Lung (tissue), 12 donors: ENCODE data around the gene HSPA4L. TPM values are rescaled to one million over a fixed set of nuclear protein-coding genes. Genes with fewer than 3 reads are reported as not detected.

Experiments
- ATAC-seq: fragments of 200-7000 bp; cut with Tn5 transposase; one replicate; pipeline ENCODE4 v1.9.1; 2020; ENCODE audit warnings: moderate number of reproducible peaks; ENCODE audit not compliant: insufficient read depth, low FRiP score
- DNase-seq, 3 donors: peaks; one replicate each; pipeline ENCODE4 v3.0.0-alpha.2; 2013 to 2017
- H3K27ac ChIP-seq, 2 donors: one replicate each; pipeline ENCODE4 v1.5.1; 2013; ENCODE audit warnings: mild to moderate bottlenecking in 2 of 2, moderate library complexity in 2 of 2, control low read depth in 1 of 2, inconsistent platforms in 1 of 2, low read depth in 1 of 2, low read length in 1 of 2
- H3K27me3 ChIP-seq, 3 donors: one replicate each; pipeline ENCODE4 v1.5.1; 2013; ENCODE audit warnings: low read length in 2 of 3; ENCODE audit not compliant: control insufficient read depth in 3 of 3, insufficient read depth in 3 of 3
- H3K36me3 ChIP-seq, 4 donors: one replicate each; pipeline ENCODE4 v1.5.1; 2013; ENCODE audit warnings: low read length in 4 of 4, mild to moderate bottlenecking in 1 of 4, moderate library complexity in 1 of 4; ENCODE audit not compliant: control insufficient read depth in 4 of 4, insufficient read depth in 4 of 4
- H3K4me1 ChIP-seq, 5 donors: one replicate each; pipeline ENCODE4 v1.5.1; 2013; ENCODE audit warnings: low read length in 5 of 5, mild to moderate bottlenecking in 2 of 5, moderate library complexity in 1 of 5; ENCODE audit not compliant: control insufficient read depth in 5 of 5, insufficient read depth in 5 of 5
- H3K4me3 ChIP-seq: one replicate; pipeline ENCODE4 v1.5.1; 2013; ENCODE audit warnings: mild to moderate bottlenecking, control low read depth, moderate library complexity
- H3K9ac ChIP-seq, 2 donors: one replicate each; pipeline ENCODE4 v1.5.1; 2013; ENCODE audit warnings: low read length in 2 of 2, control low read depth in 1 of 2; ENCODE audit not compliant: insufficient read depth in 1 of 2
- H3K9me3 ChIP-seq, 4 donors: one replicate each; pipeline ENCODE4 v1.5.1; 2013; ENCODE audit warnings: low read length in 3 of 4, mild to moderate bottlenecking in 1 of 4, moderate library complexity in 1 of 4; ENCODE audit not compliant: control insufficient read depth in 4 of 4, insufficient read depth in 3 of 4
- WGBS, 2 donors: extraction: QIAGEN DNeasy Blood & Tissue Kit; methylation state at CpG; one replicate each; pipeline ENCODE4 v1.1.7; 2013; 5-methylcytosine and 5-hydroxymethylcytosine counted together
- polyA plus RNA-seq, 2 donors: library from polyadenylated mRNA; stranded (reverse); fragments of 200-250 nt; gene quantifications; one replicate each; pipeline ENCODE4 v1.2.1, GENCODE V29; 2013
- total RNA-seq, 2 donors: library from RNA; depleted of rRNA in 1 of 2; stranded (reverse); fragments of >200 nt in 1 of 2; gene quantifications; one replicate each; pipeline ENCODE4 v1.2.1, GENCODE V29; 2014 to 2021
- TF ChIP-seq, protein P1 (sequence below): IDR thresholded peaks from 2 replicates; pipeline ENCODE4 v1.5.1; 2012; ENCODE audit warnings: mild to moderate bottlenecking; ENCODE audit errors: control extremely low read depth, extremely low read depth
- donor health status: control.
- donor health status: control.
- donor health status: Bipolar disorder and iron deficiency.
- donor health status: healthy.
- donor health status: DM: yes; HTN: yes; CAD: no.

Gene HSPA4L
- total and polyA plus RNA-seq, 4 donors = 0.91 to 6.0 (median 3.0) TPM

- TF ChIP-seq, protein P1, sequence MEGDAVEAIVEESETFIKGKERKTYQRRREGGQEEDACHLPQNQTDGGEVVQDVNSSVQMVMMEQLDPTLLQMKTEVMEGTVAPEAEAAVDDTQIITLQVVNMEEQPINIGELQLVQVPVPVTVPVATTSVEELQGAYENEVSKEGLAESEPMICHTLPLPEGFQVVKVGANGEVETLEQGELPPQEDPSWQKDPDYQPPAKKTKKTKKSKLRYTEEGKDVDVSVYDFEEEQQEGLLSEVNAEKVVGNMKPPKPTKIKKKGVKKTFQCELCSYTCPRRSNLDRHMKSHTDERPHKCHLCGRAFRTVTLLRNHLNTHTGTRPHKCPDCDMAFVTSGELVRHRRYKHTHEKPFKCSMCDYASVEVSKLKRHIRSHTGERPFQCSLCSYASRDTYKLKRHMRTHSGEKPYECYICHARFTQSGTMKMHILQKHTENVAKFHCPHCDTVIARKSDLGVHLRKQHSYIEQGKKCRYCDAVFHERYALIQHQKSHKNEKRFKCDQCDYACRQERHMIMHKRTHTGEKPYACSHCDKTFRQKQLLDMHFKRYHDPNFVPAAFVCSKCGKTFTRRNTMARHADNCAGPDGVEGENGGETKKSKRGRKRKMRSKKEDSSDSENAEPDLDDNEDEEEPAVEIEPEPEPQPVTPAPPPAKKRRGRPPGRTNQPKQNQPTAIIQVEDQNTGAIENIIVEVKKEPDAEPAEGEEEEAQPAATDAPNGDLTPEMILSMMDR = no peak
- H3K9me3 ChIP-seq = no peaks in the 10 kb centered on the region
- H3K36me3 ChIP-seq = peaks cover 0 to 20% (median 6%) of the 10 kb centered on the region in 4 donors
- DNase-seq (no peak), ATAC-seq (no peak)
- H3K9ac ChIP-seq = no peak overlapping the region
- H3K4me1 ChIP-seq = no peaks in the 10 kb centered on the region
- no peak overlapping the region for H3K27ac ChIP-seq
- WGBS, 2 donors = 85 to 91% methylated on average over 3 of the region's 3 CpGs
- H3K27me3 ChIP-seq = no peaks in the 10 kb centered on the region
- no peak overlapping the region for H3K4me3 ChIP-seq
Measured at GRCh38 chr4:127889903-127890302, 107.8 kb downstream of the HSPA4L start.

Other genes with a start within 250 kb of the HSPA4L start
- gene INTU, start 149.4 kb upstream of the HSPA4L start, total RNA-seq = 10 to 100 TPM in 1 of 2 donors, 1 to 10 TPM in 1; 8.2 to 37.0 TPM
- gene INTU, start 149.4 kb upstream of the HSPA4L start, polyA plus RNA-seq = 1 to 10 TPM; 2.5 to 5.0 TPM
- gene SLC25A31, start 51.9 kb upstream of the HSPA4L start, total RNA-seq = not detected
- under 1 TPM in 1 of 2 donors, not detected in 1; 0.06 TPM for gene SLC25A31, start 51.9 kb upstream of the HSPA4L start, polyA plus RNA-seq
- gene PLK4, start 98.6 kb downstream of the HSPA4L start, total RNA-seq = 10 to 100 TPM in 1 of 2 donors, 1 to 10 TPM in 1; 2.4 to 13.3 TPM
- 1 to 10 TPM; 1.2 to 1.3 TPM for gene PLK4, start 98.6 kb downstream of the HSPA4L start, polyA plus RNA-seq
- 10 to 100 TPM; 17.6 to 40.6 TPM for gene MFSD8, start 182.9 kb downstream of the HSPA4L start, total RNA-seq
- gene MFSD8, start 182.9 kb downstream of the HSPA4L start, polyA plus RNA-seq = 10 to 100 TPM in 1 of 2 donors, 1 to 10 TPM in 1; 7.2 to 18.1 TPM
- gene ABHD18, start 183.1 kb downstream of the HSPA4L start, total RNA-seq = 10 to 100 TPM; 10.1 to 16.4 TPM
- gene ABHD18, start 183.1 kb downstream of the HSPA4L start, polyA plus RNA-seq = 1 to 10 TPM; 4.3 to 4.5 TPM